GM21423 (cell line): ENCODE results near the gene PINLYP.
A peak's percentile ranks its signal among the peaks of the same experiment; 100 is the strongest.

ENCODE experiments used
- ATAC-seq: cut with Tn5 transposase; IDR thresholded peaks from one replicate; pipeline ENCODE4 v1.9.1; 2021; ENCODE audit warnings: mild to moderate bottlenecking, moderate library complexity; ENCODE audit not compliant: unreplicated experiment

PINLYP gene

DNA sequence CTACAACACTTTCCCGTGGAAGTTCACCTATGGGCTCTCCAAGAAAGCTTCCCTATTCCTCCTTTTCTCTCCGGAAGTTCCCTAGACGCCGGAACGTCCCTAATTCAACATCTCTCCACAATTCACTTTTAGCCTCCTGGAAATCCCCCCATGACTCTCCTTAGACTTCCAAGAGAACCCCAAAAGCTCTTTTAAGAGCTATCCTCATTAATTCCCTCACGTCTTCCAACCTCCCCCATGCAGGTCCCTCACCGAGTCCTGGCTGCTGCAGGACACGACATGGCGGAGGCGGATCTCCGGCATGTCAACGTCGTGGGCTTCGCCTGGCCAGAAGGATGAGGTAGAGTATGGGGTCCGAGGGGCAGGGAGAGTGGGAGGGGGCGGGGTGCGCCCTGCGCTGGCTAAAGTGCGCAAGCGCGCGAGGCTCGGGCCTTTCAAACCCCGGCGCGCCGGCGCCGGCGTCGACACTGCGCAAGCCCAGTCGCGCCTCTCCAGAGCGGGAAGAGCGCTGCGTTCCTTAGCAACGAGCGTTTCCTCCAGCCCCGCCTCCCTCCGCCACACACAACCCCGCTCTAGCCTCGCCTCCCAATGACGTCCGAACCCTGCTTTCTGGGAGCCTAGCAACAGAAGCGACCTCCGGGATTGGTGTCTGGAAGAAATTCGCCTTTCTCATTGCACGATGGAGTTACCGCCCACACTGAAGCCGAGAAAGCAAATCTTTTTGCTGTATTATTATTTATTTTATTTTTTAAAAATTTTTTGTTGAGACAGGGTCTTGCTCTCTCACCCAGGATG lies at the start of gene PINLYP, which contains the start of gene XRCC1:
Gene PINLYP (plus strand): TSS at position 646 of the 795 bp plus-strand sequence. CDS start 1,391 bp downstream, outside the sequence.
Gene XRCC1 (minus strand): TSS at position 372 of the 795 bp plus-strand sequence. CDS start 69 bp downstream, at position 303.
- ATAC-seq: peak; percentile 95

DNA sequence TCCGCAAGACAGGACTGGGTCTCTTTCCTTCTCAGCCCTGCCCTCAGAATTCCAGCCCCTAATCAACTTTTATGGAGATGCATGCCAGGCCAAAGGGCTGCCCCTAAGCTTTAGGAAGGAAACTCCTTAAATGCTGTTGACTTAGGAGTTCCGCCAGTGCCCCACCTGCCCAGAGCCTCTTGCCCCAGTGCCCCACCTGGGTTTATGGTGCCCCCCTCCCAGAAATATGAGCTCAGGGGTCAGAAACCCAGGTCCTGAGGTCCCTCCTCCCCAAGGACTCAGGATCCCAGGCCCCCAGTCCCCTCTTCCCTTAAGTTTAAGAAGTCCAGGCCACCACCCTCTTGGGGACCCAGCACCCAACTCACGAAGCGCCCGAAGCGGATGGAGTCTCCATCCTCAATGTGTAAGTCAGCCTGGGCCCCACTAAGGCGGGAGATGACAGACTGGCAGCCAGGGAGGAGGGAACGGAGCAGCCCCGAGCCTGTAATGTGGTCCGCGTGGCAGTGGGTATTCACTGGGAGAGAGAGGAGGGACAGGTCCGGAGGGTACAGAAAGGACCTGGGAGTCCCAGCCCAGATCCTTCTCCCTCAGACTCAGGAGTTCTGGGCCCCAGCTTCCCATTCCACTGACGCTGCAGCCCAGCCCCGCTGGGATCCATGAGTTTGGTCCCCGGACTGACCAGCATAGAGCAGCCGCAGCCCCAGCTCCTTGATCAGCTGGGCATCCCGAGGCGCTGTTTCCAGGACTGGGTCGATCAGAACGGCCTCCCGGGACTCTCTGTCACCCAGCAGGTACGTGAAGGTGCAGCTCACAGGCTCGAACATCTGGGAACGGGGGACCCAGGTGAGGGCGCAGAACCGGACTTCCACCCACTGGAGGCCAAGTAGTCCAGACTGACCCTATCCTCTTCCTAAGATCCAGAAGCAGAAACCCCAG lies 49.5 kb upstream of the PINLYP start:
- no peak for ATAC-seq

DNA sequence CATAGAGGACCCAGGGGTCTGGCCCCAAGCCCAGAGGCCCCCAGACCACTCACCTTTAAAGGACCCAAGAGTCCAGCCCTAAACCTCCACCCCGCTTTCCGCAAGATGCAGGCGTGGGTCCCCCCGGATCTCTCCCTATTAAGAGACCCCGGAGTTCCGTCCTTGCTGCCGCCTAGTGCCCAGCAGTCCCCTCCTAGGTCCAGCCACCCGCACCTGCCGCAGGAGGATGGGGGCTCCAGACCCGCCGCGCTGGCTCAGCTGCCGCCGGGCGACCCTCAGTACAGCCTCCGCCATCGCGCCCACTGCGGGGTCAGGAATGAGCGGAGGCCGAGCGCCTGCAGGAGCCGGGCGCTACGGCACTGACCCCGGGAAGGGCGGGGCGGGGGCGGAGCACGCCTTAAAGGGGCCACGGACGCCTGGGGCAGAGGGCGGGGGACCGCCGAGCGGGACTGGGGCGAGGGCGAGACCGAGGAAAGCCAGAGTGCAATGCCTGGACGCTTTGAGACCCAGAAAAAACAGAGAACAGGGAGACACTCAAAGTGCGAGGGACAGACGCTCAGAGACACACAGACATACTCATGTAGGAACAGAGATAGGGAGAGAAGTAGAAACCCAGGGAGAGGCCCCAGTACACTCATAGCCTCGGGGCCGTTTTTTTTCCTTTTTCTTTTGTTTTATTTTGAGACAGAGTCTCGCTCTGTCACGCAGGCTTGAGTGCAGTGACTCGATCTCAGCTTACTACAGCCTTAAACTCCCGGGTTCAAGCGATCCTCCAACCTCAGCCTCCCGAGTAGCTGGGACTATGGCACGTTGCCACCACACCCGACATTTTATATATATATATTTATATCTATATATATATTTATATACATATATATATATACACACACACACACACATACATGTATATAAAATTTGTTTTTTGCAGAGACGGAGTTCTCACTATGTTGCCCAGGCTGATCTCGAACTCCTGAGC lies 48.4 kb upstream of the PINLYP start, which contains the start of gene ETHE1:
Gene ETHE1 (minus strand): TSS at position 318 of the 976 bp plus-strand sequence. CDS start 24 bp downstream, at position 294.
- peak; percentile 61 for ATAC-seq

DNA sequence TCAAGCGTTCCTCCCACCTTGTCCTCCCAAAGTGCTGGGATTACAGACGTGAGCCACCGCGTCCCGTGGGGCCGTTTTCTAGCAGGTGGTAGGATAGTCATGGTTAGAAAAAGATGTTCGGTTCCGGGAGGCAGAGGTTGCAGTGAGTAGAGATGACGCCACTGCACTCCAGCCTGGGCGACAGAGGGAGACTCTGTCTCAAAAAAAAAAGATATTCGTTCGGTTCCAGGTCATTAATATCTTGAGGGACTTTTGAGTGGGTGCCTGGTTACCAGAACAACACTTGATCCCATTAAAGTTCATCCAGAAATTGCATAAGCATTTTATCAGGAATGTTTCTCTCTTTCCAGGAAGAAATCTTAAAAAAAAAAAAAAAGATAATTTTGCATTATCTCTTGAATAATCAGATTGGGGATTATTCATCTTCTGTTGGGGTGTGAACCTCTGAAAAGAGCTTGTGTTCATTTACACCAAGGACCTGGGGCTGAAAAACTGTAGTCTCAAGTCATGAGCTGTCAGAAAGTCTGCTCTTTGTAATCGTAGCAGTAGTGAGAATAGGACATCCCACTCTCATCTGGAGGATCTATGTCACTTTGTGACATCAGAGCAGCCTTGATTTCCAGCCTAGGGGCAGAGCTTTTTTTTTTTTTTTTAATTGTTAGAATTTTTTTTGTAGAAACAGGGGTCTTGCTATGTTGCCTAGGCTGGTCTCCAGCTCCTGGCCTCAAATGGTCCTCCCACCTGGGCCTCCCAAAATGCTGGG lies 47.6 kb upstream of the PINLYP start:
- ATAC-seq: no peak

DNA sequence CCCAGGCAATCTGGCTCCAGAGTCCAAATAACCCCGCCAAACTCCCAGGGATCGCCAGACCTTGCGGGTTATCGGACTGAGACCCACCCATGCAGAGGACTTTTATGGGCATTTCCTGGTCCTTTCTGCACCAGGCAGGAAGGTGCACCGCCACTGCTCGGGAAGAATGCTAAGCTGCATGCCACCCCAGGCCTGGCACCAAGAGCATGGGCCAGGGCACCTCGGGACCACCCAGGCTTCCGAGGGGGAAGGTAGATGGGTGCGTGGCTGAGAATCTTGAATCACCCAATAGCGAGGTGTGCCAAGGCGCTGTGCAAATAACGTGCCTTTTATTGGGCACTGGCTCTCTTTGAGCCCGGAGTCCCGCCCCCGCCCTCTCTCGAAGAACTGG lies 43.0 kb upstream of the PINLYP start:
- peak; percentile 14 for ATAC-seq

DNA sequence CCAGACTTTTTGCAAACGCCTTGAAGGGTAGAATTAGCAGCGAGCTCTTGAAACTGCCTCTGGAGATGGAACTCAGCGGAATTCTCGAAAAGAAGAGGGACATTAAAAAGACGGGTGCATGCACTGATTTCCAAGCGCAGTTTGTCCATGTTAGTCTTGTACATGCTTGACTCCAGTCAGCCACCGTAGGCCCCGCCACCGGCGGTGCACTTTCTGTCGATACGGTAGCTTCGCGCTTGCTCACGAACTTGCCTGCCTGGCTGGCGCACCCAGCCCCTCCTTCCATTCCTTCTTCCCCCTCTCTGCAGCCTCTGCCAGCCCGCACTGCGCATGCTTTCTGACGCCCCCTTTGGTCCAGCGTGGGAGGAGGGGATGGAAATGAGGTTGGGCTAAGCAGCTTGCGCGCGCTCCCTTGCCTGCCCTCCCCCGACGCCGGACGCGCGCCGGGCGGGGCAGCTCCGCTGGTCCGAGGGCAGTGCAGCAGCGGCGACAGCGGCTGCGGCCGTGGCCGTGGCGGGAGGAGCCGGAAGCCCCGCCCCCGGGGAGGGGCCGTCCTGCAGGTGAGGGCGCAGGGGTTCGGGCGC lies 42.5 kb upstream of the PINLYP start, which contains the start of gene ZNF575:
Gene ZNF575 (plus strand): TSS at position 227 of the 584 bp plus-strand sequence. CDS start 1,235 bp downstream, outside the sequence.
- peak; percentile 65 for ATAC-seq

DNA sequence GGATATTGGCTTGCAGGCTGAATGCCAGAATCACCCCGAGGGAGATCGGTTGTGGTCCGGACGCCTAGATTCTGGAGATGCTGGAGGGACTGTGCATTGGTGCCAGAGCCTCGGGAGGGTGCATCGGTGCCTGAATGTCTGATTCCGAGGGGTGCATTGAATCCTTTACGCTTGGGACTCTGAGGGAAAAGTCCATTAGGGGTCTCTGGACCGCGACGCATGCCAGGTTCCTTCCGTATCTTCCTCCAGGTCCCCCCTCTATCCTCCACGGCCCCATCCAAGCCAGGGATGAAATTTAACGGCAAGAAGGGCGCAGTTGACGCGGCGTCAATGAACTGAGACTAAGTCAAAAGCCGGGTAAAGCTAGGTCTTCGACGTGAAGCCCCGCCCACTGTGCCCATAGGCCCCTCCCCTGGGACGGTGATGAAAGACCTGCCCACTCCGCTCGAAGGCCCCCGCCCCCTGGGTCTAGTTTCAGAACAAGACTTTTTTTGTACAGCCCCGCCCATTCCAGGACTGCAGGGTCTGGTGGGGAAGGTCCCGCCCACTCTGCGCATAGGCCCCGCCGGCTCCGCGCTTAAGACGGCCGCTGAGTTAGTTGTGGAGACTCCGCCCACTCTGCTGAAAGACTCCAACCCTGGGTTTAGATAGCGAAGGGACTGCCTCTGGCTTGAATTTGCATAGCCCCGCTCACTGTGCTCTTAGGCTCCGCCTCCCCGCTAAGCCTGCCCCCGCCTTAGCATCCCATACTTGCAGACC lies 41.9 kb upstream of the PINLYP start:
- ATAC-seq: peak; percentile 58

DNA sequence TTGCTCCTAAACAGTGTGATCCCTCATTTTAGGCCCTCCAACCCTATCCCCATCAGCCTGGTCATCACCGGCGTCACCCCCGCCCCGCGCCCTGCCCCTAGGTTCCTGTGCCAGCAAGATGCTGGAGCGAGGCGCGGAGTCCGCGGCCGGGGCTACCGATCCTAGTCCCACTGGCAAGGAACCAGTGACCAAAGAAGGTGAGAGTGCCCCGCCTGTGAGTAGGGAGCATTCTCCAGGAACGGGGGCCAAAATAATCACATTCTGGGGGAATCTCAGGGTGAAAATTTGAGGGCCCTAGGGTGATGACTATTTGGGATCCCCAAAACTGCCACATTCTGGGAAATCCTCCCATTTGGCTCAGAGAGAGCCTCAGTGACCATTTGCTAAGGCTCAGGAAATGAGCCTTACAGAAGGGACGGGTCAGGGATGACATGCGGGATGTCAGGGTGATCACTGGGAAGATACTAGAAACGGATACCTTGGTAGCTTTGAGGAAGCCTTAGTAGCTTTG lies 41.2 kb upstream of the PINLYP start:
- ATAC-seq: no peak

DNA sequence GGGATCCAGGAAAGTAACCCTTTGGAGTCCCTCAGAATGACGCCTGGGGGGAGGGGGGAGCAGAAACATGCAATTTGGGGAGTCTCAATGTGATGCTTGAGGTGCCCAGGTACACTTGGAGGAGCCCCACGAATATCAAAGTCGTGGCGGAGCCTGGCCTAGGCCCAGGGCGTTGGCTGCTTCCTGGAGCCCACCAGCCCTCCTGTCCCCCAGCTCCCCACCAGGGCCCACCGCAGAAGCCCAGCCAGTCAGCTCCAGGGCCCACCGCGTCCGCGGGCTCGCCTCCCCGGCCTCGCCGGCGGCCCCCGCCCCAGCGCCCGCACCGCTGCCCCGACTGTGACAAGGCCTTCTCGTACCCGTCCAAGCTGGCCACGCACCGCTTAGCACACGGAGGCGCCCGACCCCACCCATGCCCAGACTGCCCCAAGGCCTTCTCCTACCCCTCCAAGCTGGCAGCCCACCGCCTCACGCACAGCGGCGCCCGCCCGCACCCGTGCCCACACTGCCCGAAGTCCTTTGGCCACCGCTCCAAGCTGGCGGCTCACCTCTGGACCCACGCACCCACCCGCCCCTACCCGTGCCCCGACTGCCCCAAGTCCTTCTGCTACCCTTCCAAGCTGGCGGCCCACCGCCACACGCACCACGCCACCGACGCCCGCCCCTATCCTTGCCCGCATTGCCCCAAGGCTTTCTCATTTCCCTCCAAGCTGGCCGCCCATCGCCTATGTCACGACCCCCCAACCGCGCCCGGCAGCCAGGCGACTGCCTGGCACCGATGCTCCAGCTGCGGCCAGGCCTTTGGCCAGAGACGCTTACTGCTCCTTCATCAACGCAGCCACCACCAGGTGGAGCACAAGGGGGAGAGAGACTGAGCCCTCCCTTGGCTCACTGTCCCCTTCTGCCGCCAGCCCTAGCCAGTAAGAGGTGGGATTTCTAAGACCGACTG lies 40.5 kb upstream of the PINLYP start:
- ATAC-seq: no peak

DNA sequence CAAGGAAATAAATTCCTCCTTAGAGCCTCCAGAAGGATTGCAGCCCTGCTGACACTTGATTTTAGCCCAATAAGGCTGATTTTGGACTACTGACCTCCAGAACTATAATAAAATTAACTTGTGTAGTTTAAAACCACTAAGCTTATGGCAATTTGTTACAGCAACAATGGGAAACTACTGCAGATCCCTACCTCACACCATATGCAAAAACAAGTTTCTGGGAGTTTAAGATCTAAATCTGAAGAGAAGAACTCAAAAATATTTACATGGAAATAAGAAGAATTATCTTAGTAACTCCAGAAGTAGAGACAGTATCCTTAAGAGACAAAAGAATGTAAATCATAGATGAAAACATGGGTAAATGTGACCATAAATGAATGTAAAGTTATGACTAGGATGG lies 36.7 kb upstream of the PINLYP start:
- no peak for ATAC-seq

DNA sequence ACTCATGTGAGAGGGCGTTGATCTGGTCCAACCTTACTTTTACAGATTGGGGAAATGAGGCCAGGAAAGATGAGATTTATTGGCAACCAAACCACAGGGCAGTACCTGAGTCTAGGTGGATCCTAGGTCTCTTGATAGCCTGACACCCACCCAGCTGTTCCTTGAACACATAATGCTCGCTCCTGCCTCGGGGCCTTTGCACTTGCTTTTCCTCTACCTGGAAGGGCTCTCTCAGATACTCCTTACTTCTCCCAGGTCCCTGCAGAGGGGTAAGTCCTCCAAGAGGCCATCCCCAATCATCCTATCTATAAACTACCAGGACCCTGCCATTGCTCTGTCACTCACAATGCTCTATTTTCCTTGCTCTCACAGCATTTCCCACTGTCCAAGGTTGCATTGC lies 35.2 kb upstream of the PINLYP start:
- no peak for ATAC-seq

DNA sequence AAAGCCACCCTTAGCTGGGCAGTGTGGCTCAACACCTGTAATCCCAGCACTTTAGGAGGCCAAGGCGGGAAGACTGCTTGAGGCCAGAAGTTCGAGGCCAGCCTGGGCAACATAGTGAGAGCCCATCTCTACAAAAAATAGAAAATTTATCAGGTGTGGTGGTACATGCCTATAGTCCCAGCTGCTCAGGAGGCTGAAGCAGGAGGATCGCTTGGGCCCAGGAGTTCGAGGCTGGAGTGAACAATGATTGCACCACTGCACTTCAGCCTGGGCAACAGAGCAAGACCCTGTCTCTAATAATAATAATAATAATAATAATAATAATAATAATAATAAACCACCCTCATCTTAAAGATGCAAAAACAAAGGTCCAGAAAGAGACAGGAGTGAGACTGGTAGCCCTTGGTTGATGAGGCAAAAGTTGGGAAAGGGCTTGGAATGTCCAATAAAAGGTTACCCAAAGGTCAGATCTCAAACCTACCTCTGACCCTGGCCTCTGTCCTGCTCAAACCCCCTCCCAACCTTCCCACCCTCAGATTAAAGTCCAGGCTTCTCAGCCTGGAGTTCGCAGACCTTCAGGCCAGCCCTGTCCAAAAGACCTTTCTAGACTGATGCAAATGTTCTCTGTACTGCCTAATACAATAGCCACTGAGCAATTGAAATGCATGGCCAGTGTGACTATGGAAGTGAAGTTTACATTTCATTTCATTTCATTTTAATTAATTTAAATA lies 33.5 kb upstream of the PINLYP start:
- no peak for ATAC-seq

DNA sequence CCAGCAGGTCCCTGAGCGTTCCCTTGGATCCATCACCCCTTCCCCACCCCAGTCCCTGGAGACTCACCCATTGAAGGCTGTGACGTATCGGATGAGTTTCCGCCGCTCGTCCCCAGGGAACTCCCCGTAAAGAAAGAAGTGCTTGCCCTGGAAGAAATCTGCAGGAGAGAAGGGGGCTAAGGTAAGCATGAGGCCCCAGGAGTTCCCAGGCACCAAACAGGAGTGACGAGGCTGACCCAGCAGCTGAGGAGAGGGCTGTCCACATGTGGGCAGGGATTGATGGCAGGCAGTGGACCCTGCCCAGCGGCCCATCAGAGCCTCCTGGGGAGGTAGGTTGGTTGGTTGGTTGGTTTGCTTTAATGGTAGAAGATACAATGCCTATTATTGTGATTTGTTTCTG lies 31.5 kb upstream of the PINLYP start:
- ATAC-seq: no peak

DNA sequence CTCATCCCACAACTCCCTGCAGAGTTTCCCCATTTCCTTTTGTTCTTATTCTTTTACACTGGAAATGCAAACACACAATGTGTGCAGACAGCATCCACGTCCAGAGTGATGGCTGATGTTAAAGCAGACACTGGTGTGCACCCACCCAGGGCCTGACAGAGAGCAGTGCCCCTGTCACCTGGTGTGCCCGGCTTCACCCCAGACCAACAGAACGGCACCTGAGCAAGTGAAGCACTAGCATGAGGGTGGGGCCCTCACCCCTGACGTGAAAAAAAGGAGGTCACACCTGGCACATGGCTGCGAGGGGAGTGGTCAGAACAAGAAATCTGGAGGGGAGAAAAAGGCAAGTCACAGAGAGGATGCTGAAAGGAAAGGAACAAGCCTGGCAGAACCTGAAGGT lies 30.3 kb upstream of the PINLYP start:
- ATAC-seq: no peak

DNA sequence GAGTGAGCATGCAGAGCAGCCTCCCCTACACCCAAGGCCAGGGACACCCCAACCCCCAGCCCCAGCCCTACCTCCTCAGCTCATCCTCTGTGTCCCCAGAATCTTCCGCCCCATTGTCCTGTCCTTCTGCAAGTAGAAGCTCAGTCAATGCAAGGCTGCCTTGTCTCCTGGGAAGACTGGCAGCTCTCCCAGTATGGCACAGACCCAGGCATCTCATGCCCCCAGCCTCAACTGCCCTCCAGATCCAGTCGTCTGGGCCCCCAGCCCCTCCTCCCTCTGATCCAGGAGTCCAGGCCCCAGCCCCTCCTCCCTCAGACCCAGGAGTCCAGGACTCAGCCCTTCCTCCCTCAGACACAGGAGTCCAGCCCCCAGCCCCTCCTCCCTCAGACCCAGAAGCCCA lies 29.6 kb upstream of the PINLYP start:
- ATAC-seq: no peak

DNA sequence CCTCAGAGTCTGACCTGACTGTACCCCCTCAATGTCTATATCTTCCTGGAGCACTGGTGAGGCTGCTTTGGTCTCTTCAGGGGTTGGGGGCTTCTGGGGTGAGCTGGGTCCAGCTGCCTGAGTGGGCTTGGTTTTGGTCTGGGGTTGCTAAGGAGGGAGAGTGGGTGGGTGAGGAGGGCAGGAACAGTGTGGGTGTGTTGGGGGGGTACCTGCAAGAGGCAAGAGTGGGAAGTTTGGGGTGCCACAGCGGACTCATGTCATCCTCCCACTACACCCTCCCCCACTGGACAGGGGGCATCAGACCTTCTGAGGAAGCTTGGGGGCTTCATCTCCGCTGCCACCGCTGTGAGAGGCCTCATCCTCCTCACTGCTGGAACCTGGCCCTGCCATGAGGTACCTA lies 29.0 kb upstream of the PINLYP start:
- ATAC-seq: no peak
